ENCODE results near the gene PRDX5. TPM values are rescaled to one million over a fixed set of nuclear protein-coding genes. Genes with fewer than 3 reads are reported as not detected.
A peak's percentile ranks its signal among the peaks of the same experiment; 100 is the strongest.

PRDX5 gene
- total RNA-seq, 1 donor from 2014 or later: 153 TPM

- H3K27me3 ChIP-seq: peaks cover 15% of the 10 kb centered on the region
- no peak overlapping the region for H3K27ac ChIP-seq
- H3K36me3 ChIP-seq: no peaks in the 10 kb centered on the region
- H3K4me1 ChIP-seq: peaks cover 7 to 10% of the 10 kb centered on the region in 2 donors
- intact Hi-C loops (cut with DNase I): no loop called here
- no peak for DNase-seq (ENCODE audit: low spot score in 2 of 2)
- TF ChIP-seq CTCF (IDR thresholded peaks at IDR 0.05): no peak
- no peaks in the 10 kb centered on the region for H3K9me3 ChIP-seq
- peak overlapping the region; percentile 47 to 61 for H3K4me3 ChIP-seq
These were observed 26.0 kb upstream of the PRDX5 start for GRCh38 chr11:64291752-64292459.

- peak overlapping the region; percentile 47 to 61 for H3K4me3 ChIP-seq
- H3K36me3 ChIP-seq: no peaks in the 10 kb centered on the region
- no peak overlapping the region for H3K27ac ChIP-seq
- no peaks in the 10 kb centered on the region for H3K9me3 ChIP-seq
- no peak for DNase-seq (ENCODE audit: low spot score in 2 of 2)
- peaks cover 7 to 10% of the 10 kb centered on the region in 2 donors for H3K4me1 ChIP-seq
- intact Hi-C loops (cut with DNase I): no loop called here
- H3K27me3 ChIP-seq: peaks cover 22% of the 10 kb centered on the region
- no peak for TF ChIP-seq CTCF (IDR thresholded peaks at IDR 0.05)
These were observed 25.3 kb upstream of the PRDX5 start for GRCh38 chr11:64292460-64293254.

GRCh38 chr11:64294774-64295173 lies 23.1 kb upstream of the PRDX5 start:
- Histone ChIP-seq H3K9me3 (no peaks in the 10 kb centered on the region), H3K27me3 (peaks cover 22% of the 10 kb centered on the region), H3K4me3 (no peak overlapping the region), H3K36me3 (no peaks in the 10 kb centered on the region), H3K4me1 (peaks cover 7 to 13% of the 10 kb centered on the region in 2 donors), H3K27ac (no peak overlapping the region)
- no peak for TF ChIP-seq CTCF (IDR thresholded peaks at IDR 0.05)
- no peak for DNase-seq (ENCODE audit: low spot score in 2 of 2)
- intact Hi-C loops (cut with DNase I): no loop called here

GRCh38 chr11:64295760-64296159 lies 22.2 kb upstream of the PRDX5 start:
- H3K27ac ChIP-seq: no peak overlapping the region
- no peaks in the 10 kb centered on the region for H3K9me3 ChIP-seq
- DNase-seq (ENCODE audit: low spot score in 2 of 2): no peak
- no peak for TF ChIP-seq CTCF (IDR thresholded peaks at IDR 0.05)
- intact Hi-C loops (cut with DNase I): no loop called here
- H3K36me3 ChIP-seq: no peaks in the 10 kb centered on the region
- no peak overlapping the region for H3K4me3 ChIP-seq
- H3K4me1 ChIP-seq: peaks cover 17 to 23% of the 10 kb centered on the region in 2 donors
- H3K27me3 ChIP-seq: peaks cover 19% of the 10 kb centered on the region

- Histone ChIP-seq H3K27ac (no peak overlapping the region), H3K36me3 (no peaks in the 10 kb centered on the region), H3K27me3 (peaks cover 14% of the 10 kb centered on the region), H3K4me1 (peaks cover 17 to 25% of the 10 kb centered on the region in 2 donors), H3K9me3 (no peaks in the 10 kb centered on the region), H3K4me3 (no peak overlapping the region)
- intact Hi-C loops (cut with DNase I): no loop called here
- DNase-seq (ENCODE audit: low spot score in 2 of 2): no peak
- no peak for TF ChIP-seq CTCF (IDR thresholded peaks at IDR 0.05)
These were observed 21.7 kb upstream of the PRDX5 start for GRCh38 chr11:64296236-64296635.

Data from ascending aorta (tissue), 2 donors.